Endothelial cell of umbilical vein (primary cell): ENCODE data around the gene IQGAP2. TPM values are rescaled to one million over a fixed set of nuclear protein-coding genes. Genes with fewer than 3 reads are reported as not detected.

Experiments
- BruUV-seq: library from RNA; stranded (reverse); fragments of 400-500 nt; replicated peaks from 2 replicates; lab custom pipeline; 2021; lab: Mats Ljungman, UMichigan
- CTCF ChIA-PET: fragments of 300-600, 350-600 bp; sonication (Branson Sonifier 250); formaldehyde crosslinking; loops from one replicate; lab custom pipeline; 2021; ENCODE audit warnings: antibody characterized with exemption, inconsistent platforms; lab: Charles Lee
- POLR2A ChIA-PET: fragments of 300-600, 350-600 bp; sonication (Branson Sonifier 250); formaldehyde crosslinking; loops from one replicate; lab custom pipeline; 2021; ENCODE audit warnings: antibody characterized with exemption, inconsistent platforms; lab: Charles Lee
- DNase-seq: peaks from one replicate; pipeline ENCODE4 v3.0.0-alpha.2; 2011; ENCODE audit warnings: low read depth, low spot score
- FAIRE-seq: peaks from 2 replicates; lab custom pipeline; 2011; peaks lifted over from hg19 to GRCh38; lab: Jason Lieb, UNC
- H2AFZ ChIP-seq: 2 replicates; pipeline ENCODE4 v1.6.0; 2012; ENCODE audit warnings: low read depth, low read length, control low read depth, inconsistent platforms
- H3K27ac ChIP-seq: 2 replicates; pipeline ENCODE4 v1.5.1; 2011; ENCODE audit warnings: low read depth, mild to moderate bottlenecking, control low read depth, low read length, moderate library complexity; ENCODE audit not compliant: insufficient read depth
- H3K27me3 ChIP-seq, 2 experiments: 2 replicates each; pipeline versions ENCODE4 v1.6.0 to v1.6.1; 2011; ENCODE audit warnings: low read length in 2 of 2, mixed read lengths in 1 of 2; ENCODE audit not compliant: control insufficient read depth in 2 of 2, insufficient read depth in 2 of 2
- H3K36me3 ChIP-seq, 2 experiments: 2 replicates in 1 of 2; 3 replicates in 1 of 2; pipeline ENCODE4 v1.5.1; 2011; ENCODE audit warnings: low read length in 2 of 2, mild to moderate bottlenecking in 1 of 2, moderate library complexity in 1 of 2; ENCODE audit not compliant: control insufficient read depth in 2 of 2, insufficient read depth in 2 of 2; ENCODE audit errors: extremely low read depth in 1 of 2
- H3K4me1 ChIP-seq: 3 replicates; pipeline ENCODE4 v1.5.1; 2011; ENCODE audit warnings: mild to moderate bottlenecking, low read length; ENCODE audit not compliant: control insufficient read depth, insufficient read depth; ENCODE audit errors: extremely low read depth
- H3K4me2 ChIP-seq: 2 replicates; pipeline ENCODE4 v1.6.1; 2011; ENCODE audit warnings: low read length, control low read depth, mixed read lengths; ENCODE audit not compliant: insufficient read depth
- H3K4me3 ChIP-seq, 3 experiments: fragments of 200-600 bp in 1 of 3; sonication (generic), shearing (Covaris generic) in 1 of 3; replicated peaks in 1 of 3; 2 replicates each; pipeline ENCODE4 v1.5.1; 2011 to 2016; ENCODE audit warnings: control low read depth in 3 of 3, low read length in 3 of 3, mild to moderate bottlenecking in 2 of 3, inconsistent platforms in 1 of 3, low read depth in 1 of 3, moderate library complexity in 1 of 3; ENCODE audit not compliant: insufficient read depth in 1 of 3
- H3K79me2 ChIP-seq: 2 replicates; pipeline ENCODE4 v1.6.0; 2012; ENCODE audit warnings: low read length, inconsistent platforms; ENCODE audit not compliant: control insufficient read depth, insufficient read depth
- H3K9ac ChIP-seq: replicated peaks from 2 replicates; pipeline ENCODE3; 2011; ENCODE audit warnings: low read length, control low read depth; ENCODE audit not compliant: insufficient read depth; ENCODE audit errors: extremely low read depth
- H3K9me1 ChIP-seq: replicated peaks from 3 replicates; pipeline ENCODE4 v1.6.0; 2011; ENCODE audit warnings: mild to moderate bottlenecking, low read length; ENCODE audit not compliant: control insufficient read depth, insufficient read depth; ENCODE audit errors: extremely low read depth
- H3K9me3 ChIP-seq: replicated peaks from 2 replicates; pipeline ENCODE4 v1.5.1; 2012; ENCODE audit warnings: low read length, inconsistent platforms; ENCODE audit not compliant: control insufficient read depth, insufficient read depth
- H4K20me1 ChIP-seq: replicated peaks from 2 replicates; pipeline ENCODE3; 2011; ENCODE audit warnings: mild to moderate bottlenecking, low read length; ENCODE audit not compliant: control insufficient read depth, insufficient read depth; ENCODE audit errors: extremely low read depth
- EZH2 ChIP-seq: IDR thresholded peaks from 2 replicates; pipeline ENCODE4 v1.6.1; 2012; ENCODE audit warnings: borderline replicate concordance, low read depth, mild to moderate bottlenecking, moderate library complexity, low read length, inconsistent platforms; ENCODE audit not compliant: severe bottlenecking
- FOS ChIP-seq: IDR thresholded peaks from 2 replicates; pipeline ENCODE4 v1.6.1; 2011; ENCODE audit warnings: mild to moderate bottlenecking, low read length, moderate library complexity, borderline replicate concordance; ENCODE audit not compliant: insufficient read depth
- GATA2 ChIP-seq: IDR thresholded peaks from 2 replicates; pipeline ENCODE4 v1.7.0; 2011; ENCODE audit warnings: low read depth, mild to moderate bottlenecking, moderate library complexity, mixed read lengths, low read length; ENCODE audit not compliant: insufficient read length, insufficient read depth
- JUN ChIP-seq: IDR thresholded peaks from 2 replicates; pipeline ENCODE4 v1.6.1; 2011; ENCODE audit warnings: borderline replicate concordance, low read depth; ENCODE audit not compliant: insufficient read length, insufficient read depth
- MYC ChIP-seq: IDR thresholded peaks from one replicate; pipeline ENCODE4 v1.6.1; 2011; ENCODE audit warnings: mild to moderate bottlenecking, low read depth, low read length
- POLR2A ChIP-seq: IDR thresholded peaks from 2 replicates; pipeline ENCODE4 v1.6.1; 2012; ENCODE audit warnings: low read depth, mild to moderate bottlenecking, control low read depth, low read length
- POLR2AphosphoS5 ChIP-seq: IDR thresholded peaks from 2 replicates; pipeline ENCODE4 v1.6.1; 2012; ENCODE audit warnings: low read depth, mild to moderate bottlenecking, control low read depth, low read length, moderate library complexity; ENCODE audit not compliant: insufficient read depth
- dilution Hi-C: fragments of 300-500 bp; cut with MboI; formaldehyde crosslinking; loops from one replicate; pipeline ENCODE4 v1.15.0; 2019; ENCODE audit warnings: low sequenced_read_pairs; ENCODE audit not compliant: extremely low pct_ligation_motif_present
- intact Hi-C: fragments of 100-400 bp; cut with micrococcal nuclease; formaldehyde crosslinking; loops from one replicate; pipeline ENCODE4 v1.10.0; 2022
- polyA plus RNA-seq, 4 experiments: library from polyadenylated mRNA; depleted of rRNA in 3 of 4; stranded (reverse) in 3 of 4; unstranded in 1 of 4; fragments of >200 nt; gene quantifications; 2 replicates each; pipeline versions ENCODE4 v1.2.1 to v1.2.3, GENCODE V29; 2011 to 2012; ENCODE audit warnings: missing spikeins in 1 of 4
- total RNA-seq: library from RNA; stranded (reverse); gene quantifications from 2 replicates; pipeline ENCODE4 v1.2.3, GENCODE V29; 2021
- TF ChIP-seq, protein P1 (sequence below): IDR thresholded peaks from 2 replicates; pipeline ENCODE4 v1.6.1; 2011; ENCODE audit not compliant: insufficient read depth, insufficient read length
- TF ChIP-seq, protein P2 (sequence below), 2 donors: IDR thresholded peaks; 1 replicate in 1 of 2; 2 replicates in 1 of 2; pipeline ENCODE4 v1.5.1; 2011; ENCODE audit warnings: low read length in 2 of 2, mild to moderate bottlenecking in 2 of 2, moderate library complexity in 2 of 2, control low read depth in 1 of 2, inconsistent platforms in 1 of 2, low read depth in 1 of 2; ENCODE audit not compliant: insufficient read depth in 1 of 2; ENCODE audit errors: extremely low read depth in 1 of 2

Gene IQGAP2
- total and polyA plus RNA-seq, 2 donors (not counting 3 experiments of a cell fraction or from before 2014, with no cell fraction given) = 4.5 to 4.7 TPM

DNA sequence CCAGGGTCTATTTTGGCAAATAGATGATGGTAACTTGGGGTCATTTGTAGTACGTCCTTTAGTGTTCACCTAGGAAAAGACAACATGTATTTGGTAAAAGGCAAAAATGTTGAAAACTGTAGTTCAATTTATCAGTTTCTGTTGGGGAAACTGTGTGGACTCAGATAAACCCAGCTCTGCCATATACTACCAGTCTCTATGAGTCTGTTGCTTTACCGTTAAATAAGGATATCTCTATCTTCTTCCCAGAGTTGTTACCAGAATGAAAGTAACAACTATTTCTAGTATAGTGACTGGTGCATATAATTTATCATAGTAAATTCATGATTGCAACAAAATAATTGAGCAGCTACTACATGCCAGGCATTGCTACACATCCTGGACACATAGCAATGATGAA is 3.8 kb upstream of the IQGAP2 start:
- no peak for TF ChIP-seq POLR2A
- TF ChIP-seq, protein P1, sequence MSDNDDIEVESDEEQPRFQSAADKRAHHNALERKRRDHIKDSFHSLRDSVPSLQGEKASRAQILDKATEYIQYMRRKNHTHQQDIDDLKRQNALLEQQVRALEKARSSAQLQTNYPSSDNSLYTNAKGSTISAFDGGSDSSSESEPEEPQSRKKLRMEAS = no peak
- no peak for TF ChIP-seq MYC
- TF ChIP-seq EZH2 = no peak
- no peak for TF ChIP-seq POLR2AphosphoS5
- TF ChIP-seq FOS = no peak
- TF ChIP-seq JUN = no peak
- TF ChIP-seq GATA2 = no peak
- TF ChIP-seq, protein P2, sequence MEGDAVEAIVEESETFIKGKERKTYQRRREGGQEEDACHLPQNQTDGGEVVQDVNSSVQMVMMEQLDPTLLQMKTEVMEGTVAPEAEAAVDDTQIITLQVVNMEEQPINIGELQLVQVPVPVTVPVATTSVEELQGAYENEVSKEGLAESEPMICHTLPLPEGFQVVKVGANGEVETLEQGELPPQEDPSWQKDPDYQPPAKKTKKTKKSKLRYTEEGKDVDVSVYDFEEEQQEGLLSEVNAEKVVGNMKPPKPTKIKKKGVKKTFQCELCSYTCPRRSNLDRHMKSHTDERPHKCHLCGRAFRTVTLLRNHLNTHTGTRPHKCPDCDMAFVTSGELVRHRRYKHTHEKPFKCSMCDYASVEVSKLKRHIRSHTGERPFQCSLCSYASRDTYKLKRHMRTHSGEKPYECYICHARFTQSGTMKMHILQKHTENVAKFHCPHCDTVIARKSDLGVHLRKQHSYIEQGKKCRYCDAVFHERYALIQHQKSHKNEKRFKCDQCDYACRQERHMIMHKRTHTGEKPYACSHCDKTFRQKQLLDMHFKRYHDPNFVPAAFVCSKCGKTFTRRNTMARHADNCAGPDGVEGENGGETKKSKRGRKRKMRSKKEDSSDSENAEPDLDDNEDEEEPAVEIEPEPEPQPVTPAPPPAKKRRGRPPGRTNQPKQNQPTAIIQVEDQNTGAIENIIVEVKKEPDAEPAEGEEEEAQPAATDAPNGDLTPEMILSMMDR (IDR thresholded peaks at IDR 0.05; ENCODE audit: extremely low read depth in 1 of 2, insufficient read depth in 1 of 2, low read depth in 1 of 2, low read length in 2 of 2) = no peak
- POLR2A ChIA-PET = no interaction called here
- Histone ChIP-seq H3K4me1 (peaks cover 7% of the 10 kb centered on the region), H4K20me1 (no peaks in the 10 kb centered on the region), H3K79me2 (no peaks in the 10 kb centered on the region), H3K27ac (no peak overlapping the region), H3K9ac (no peak overlapping the region), H3K27me3 (peaks cover 15 to 27% of the 10 kb centered on the region in 2 experiments), H3K9me1 (no peaks in the 10 kb centered on the region), H3K4me3 (no peak overlapping the region), H3K9me3 (no peaks in the 10 kb centered on the region), H2AFZ (no peak overlapping the region), H3K4me2 (no peak overlapping the region), H3K36me3 (no peaks in the 10 kb centered on the region)
- intact Hi-C loops = no loop called here
- DNase-seq = no peak
- no TSS peak for BruUV-seq
- dilution Hi-C loops = no loop called here
- FAIRE-seq = no peak
- CTCF ChIA-PET = interaction anchor here (1.0 kb wide), 1 partner anchor 20 kb away, joined by 3 read pairs; no protein-coding TSS in a partner anchor
